ENCODE results near the gene TAF5L.

The TAF5L gene
- 31.3 to 49.5 (median 40.6) reads per million in 9 experiments for total RNA-seq

DNA sequence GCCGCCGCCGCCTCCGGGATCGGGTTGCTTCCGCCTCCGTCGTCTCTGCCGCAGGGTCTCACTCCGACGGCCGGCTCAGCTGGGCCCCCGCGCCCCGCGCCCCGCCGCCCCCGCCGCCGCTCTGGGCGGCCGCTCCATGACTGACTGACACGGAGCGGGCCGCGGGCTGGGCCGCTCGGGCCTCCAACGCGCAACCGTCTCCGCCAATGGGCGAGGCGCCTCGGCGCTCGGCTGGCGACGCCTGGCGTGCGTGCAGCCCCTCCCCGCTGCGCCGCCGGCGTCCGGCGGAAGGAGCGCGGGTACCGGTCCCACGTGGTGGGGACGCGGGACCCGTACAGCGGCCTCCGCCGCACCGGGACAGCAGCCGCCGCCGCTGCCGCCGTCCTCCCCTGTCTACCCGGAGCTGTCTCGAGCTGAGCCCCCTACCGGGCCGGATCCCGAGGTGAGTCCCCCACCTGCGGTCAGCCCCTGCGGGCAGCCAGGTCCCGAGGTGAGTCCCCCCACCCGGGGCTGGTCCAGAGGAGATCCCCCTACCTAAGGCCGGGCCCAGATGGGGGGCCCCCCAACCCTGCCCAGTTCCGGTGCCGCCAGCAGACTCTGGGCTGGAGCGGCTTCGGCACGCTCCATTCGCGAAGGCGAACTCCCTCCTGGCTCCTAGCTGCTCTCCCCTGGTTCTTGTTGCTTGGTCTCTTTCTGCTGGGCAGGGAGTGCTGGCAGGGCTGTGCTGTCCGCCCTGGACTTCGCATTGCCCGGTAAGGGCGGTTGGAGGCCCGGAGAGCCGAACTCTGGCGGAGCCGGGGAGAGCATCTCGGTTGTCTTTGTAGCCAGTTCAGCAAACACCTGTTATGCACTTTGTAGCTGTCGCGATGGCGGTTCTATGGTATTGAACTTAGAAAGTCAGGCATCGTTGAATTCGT, at the start of gene TAF5L, which contains the start of gene URB2:
Gene TAF5L (minus strand): TSS at position 208 of the 917 bp plus-strand sequence. CDS start 11,640 bp downstream, outside the sequence.
Gene URB2 (plus strand): TSS at position 333 of the 917 bp plus-strand sequence. CDS start 1,387 bp downstream, outside the sequence.
- peak; percentile 90 for ATAC-seq (replicated peaks)
- peak; percentile 74 to 82 (median 75) for DNase-seq
- Mint-ChIP-seq H3K4me1 (ENCODE audit: low read depth in 2 of 2) (peaks cover 39 to 45% of the 10 kb centered on the region in 2 donors), H3K36me3 (ENCODE audit: insufficient read depth) (peaks cover 10% of the 10 kb centered on the region), H3K27ac (peak within 1 kb of the TSS; percentile 96 to 98), H3K4me3 (peak within 1 kb of the TSS; percentile 99), H3K9me3 (no peaks in the 10 kb centered on the region), H3K27me3 (no peaks in the 10 kb centered on the region)

DNA sequence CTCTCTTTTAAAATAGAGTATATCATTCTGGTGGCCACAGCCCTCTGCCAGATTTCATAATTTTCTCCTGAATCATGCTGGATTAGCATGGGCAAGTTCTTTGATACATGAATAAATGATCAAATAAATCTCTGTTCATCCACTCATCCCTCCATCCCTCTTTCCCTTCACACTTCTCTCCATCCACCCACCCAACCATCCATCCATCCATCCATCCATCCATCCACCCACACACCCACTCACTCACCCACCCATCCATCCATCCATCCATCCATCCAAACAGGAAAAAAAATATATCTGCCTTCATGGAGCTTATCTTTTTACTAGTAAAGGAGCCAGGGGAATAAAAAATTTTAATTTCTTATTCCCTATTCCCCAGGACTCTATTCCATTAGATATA, 49.5 kb upstream of the TAF5L start:
- H3K9me3 Mint-ChIP-seq: no peaks in the 10 kb centered on the region
- DNase-seq (no peak), ATAC-seq (replicated peaks) (no peak)
- no peaks in the 10 kb centered on the region for H3K27me3 Mint-ChIP-seq
- no peak overlapping the region for H3K4me3 Mint-ChIP-seq
- no peaks in the 10 kb centered on the region for H3K36me3 Mint-ChIP-seq (ENCODE audit: insufficient read depth)
- H3K27ac Mint-ChIP-seq: no peak overlapping the region
- no peaks in the 10 kb centered on the region for H3K4me1 Mint-ChIP-seq (ENCODE audit: low read depth in 2 of 2)

DNA sequence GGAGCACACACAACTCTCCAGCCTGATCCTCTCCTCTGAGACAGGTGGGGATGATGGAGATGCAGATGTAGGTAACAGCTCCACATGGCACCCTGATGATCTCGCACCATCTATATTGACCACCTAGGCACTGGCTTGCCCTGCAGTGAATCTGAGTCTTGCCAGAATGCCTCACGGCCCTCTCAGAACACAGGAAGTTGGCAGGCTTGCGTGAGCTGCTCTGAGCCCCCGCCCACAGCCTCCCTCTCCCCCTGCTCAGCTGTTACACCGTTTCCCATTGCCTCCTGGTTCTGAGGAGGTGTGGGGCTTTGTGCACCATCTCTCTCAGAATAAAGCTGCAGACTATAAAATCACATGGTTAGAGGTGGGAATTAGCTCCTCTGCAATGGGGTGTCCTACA, 48.1 kb upstream of the TAF5L start:
- H3K4me3 Mint-ChIP-seq: no peak overlapping the region
- DNase-seq: no peak
- ATAC-seq (replicated peaks): no peak

DNA sequence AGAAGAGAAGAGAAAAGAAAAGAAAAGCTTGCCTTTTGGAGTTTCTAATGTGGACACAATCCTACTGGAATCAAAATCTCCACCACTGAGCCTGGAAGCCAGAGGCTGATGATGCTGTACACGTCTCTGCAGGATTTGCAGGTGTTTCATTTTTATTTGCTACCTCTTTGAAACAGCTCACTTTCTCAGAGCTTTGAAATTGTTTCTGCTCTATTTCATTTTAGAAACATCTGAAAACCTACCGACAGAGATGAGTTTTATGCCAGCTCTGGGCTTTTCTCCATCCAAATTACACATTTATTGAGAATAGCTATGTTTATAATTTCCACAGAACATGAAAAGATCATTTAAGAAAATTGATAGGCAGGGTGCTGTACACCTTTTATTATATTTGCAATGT, 46.3 kb upstream of the TAF5L start:
- DNase-seq (no peak), ATAC-seq (replicated peaks) (no peak)
- Mint-ChIP-seq H3K36me3 (ENCODE audit: insufficient read depth) (no peaks in the 10 kb centered on the region), H3K4me3 (no peak overlapping the region), H3K4me1 (ENCODE audit: low read depth in 2 of 2) (no peaks in the 10 kb centered on the region), H3K27me3 (no peaks in the 10 kb centered on the region), H3K9me3 (no peaks in the 10 kb centered on the region), H3K27ac (no peak overlapping the region)

More for the DNA sequence above, 48.1 kb upstream of the TAF5L start:
- no peak overlapping the region for H3K27ac Mint-ChIP-seq
- H3K9me3 Mint-ChIP-seq: no peaks in the 10 kb centered on the region
- no peaks in the 10 kb centered on the region for H3K4me1 Mint-ChIP-seq (ENCODE audit: low read depth in 2 of 2)
- H3K27me3 Mint-ChIP-seq: no peaks in the 10 kb centered on the region
- no peaks in the 10 kb centered on the region for H3K36me3 Mint-ChIP-seq (ENCODE audit: insufficient read depth)

DNA sequence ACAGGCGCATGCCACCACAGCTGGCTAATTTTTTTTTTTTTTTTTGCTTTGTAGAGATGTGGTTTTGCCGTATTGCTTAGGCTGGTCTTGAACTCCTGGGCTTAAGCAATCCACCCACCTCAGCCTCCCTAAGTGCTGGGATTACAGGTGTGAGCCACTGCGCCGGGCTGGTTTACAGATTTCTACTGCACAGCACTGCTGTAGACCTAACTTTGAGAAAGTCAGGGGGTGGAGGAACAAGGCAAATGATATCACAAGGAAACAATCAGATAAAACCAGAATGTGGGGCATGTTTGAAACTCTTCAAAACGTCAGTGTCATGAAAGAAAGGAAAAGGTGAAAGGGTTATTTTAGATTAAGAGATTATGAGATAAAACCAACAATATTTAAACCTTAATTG, 45.4 kb upstream of the TAF5L start:
- H3K9me3 Mint-ChIP-seq: no peaks in the 10 kb centered on the region
- DNase-seq: no peak
- no peaks in the 10 kb centered on the region for H3K36me3 Mint-ChIP-seq (ENCODE audit: insufficient read depth)
- H3K27ac Mint-ChIP-seq: no peak overlapping the region
- H3K4me3 Mint-ChIP-seq: no peak overlapping the region
- H3K4me1 Mint-ChIP-seq (ENCODE audit: low read depth in 2 of 2): no peaks in the 10 kb centered on the region
- ATAC-seq (replicated peaks): no peak
- no peaks in the 10 kb centered on the region for H3K27me3 Mint-ChIP-seq

DNA sequence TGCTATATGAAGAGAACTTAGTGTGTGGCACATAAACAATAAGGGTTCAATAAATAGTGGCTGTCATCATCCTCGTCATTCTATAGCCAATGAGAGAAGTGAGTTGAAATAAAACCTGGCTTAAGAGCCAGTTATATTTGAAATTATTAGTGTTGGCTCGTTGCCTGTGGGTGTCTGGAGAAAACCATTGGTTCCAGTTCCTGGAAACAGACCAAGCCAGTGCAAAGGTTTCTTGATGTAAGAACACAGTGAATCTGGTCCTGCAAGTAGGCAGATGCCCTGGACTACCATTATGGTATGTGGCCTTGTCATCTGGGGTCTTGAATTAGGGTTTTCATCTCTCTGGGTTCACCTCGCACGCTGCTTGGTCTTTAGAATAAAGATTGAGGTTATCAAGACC, 43.4 kb upstream of the TAF5L start:
- no peaks in the 10 kb centered on the region for H3K9me3 Mint-ChIP-seq
- no peaks in the 10 kb centered on the region for H3K27me3 Mint-ChIP-seq
- H3K36me3 Mint-ChIP-seq (ENCODE audit: insufficient read depth): no peaks in the 10 kb centered on the region
- H3K4me1 Mint-ChIP-seq (ENCODE audit: low read depth in 2 of 2): no peaks in the 10 kb centered on the region
- no peak overlapping the region for H3K27ac Mint-ChIP-seq
- H3K4me3 Mint-ChIP-seq: no peak overlapping the region
- no peak for ATAC-seq (replicated peaks)
- DNase-seq: no peak

DNA sequence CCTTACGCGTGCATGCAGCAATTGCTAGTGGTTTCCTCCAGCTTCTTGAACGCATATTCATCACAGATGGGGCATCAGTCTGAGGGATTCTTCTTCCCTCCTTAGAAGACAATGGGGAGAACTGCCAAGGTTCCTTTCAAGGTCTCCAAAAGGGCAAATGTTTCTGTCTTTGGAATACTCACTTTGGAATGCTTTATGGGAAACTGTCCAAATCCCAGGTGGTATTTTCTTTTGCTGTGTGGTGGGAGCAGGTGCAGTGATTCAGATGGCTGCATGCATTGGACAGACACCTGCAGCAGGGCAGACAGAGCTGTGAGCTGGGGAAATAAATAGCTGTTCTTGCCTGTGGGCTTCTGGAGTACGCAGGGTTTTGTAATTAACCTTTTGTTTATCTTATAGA, 40.7 kb upstream of the TAF5L start:
- Mint-ChIP-seq H3K27me3 (no peaks in the 10 kb centered on the region), H3K4me3 (no peak overlapping the region), H3K27ac (no peak overlapping the region), H3K36me3 (ENCODE audit: insufficient read depth) (no peaks in the 10 kb centered on the region), H3K4me1 (ENCODE audit: low read depth in 2 of 2) (peaks cover 0 to under 1% of the 10 kb centered on the region in 2 donors), H3K9me3 (no peaks in the 10 kb centered on the region)
- DNase-seq: no peak
- no peak for ATAC-seq (replicated peaks)

DNA sequence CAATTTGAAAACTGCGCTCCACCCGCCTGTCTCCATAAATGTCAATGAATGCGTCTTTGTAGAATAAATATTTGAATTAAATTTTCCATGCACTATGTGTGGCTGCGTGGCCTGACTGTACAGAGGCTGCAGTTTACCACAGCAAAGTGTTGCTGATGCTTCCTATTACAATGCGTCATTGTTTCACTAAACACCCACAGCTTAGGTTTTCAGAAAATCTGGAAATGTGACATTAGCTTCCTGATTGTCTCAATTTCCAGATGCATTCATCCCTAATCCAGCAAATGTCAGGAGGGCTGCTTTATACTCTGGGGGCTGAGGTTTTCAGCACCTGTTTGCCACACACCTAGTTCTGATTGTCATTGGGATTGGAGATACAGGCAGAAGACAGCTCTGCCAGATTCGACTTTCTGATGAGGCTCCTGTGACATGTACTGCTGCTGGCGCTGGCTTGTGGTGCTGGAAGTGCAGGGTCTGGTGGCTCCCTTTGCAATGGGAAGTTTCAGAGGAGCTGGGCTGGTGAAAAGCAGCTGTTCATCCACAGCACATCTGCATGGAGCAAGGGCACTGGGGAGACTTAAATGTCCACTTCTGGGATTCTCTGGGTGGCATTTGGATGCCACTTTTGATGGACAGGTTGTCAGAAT, 40.1 kb upstream of the TAF5L start:
- Mint-ChIP-seq H3K27ac (no peak overlapping the region), H3K36me3 (ENCODE audit: insufficient read depth) (no peaks in the 10 kb centered on the region), H3K27me3 (no peaks in the 10 kb centered on the region), H3K4me1 (ENCODE audit: low read depth in 2 of 2) (peaks cover 0 to 5% of the 10 kb centered on the region in 2 donors), H3K4me3 (no peak overlapping the region), H3K9me3 (no peaks in the 10 kb centered on the region)
- ATAC-seq (replicated peaks) (no peak), DNase-seq (no peak)

DNA sequence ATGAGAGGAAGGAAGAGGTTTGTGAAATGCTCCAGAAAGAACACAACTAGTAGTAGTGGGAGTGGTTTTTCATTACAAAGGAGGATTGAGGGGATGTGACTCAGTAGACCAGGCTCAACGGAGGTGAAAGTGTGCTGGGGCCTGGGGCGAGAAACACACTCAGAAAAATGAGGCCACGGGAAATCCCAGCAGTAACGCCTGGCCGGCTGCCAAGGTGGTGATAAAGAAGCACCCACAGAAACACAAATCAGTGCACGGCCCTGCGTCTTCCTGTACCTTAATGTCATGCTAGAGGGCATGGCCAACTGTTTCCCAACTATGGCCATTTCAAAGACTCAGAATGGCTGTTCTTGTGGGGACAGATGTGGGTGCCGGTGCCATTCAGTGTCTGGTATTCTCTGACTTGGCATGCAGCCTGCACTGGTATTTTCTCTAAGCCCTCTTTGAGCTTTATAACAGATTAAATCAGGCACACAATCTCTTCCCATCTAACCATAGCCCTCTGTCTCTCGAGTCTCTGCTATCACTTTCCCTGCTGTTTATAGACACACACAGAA, 38.3 kb upstream of the TAF5L start:
- H3K4me1 Mint-ChIP-seq (ENCODE audit: low read depth in 2 of 2): peaks cover 0 to 5% of the 10 kb centered on the region in 2 donors
- ATAC-seq (replicated peaks): peak; percentile 85
- H3K27ac Mint-ChIP-seq: no peak overlapping the region
- H3K9me3 Mint-ChIP-seq: no peaks in the 10 kb centered on the region
- peaks cover 5% of the 10 kb centered on the region for H3K36me3 Mint-ChIP-seq (ENCODE audit: insufficient read depth)
- H3K4me3 Mint-ChIP-seq: no peak overlapping the region
- peak; percentile 51 to 74 (median 68) for DNase-seq
- H3K27me3 Mint-ChIP-seq: no peaks in the 10 kb centered on the region

DNA sequence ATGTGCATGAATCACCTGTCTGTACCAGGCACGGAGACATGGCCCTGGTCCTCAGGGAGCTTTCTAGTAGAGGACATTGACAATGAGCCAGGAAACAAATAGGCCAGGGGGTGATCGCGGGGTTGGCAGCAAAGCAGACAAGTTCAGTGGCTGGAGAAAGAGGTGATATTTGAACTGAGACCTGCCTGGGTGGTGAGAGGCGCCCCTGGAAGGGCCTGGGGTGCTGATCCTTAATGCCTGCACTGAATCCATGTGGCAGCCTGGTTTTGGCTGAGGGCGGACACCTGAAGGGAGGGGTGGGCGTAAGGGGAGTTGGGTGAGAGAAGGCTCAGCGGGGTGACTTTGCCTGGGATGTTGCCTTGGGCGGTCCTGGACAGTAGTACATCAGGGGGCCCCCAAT, 36.0 kb upstream of the TAF5L start:
- no peak for ATAC-seq (replicated peaks)
- Mint-ChIP-seq H3K27ac (peak overlapping the region in 1 of 2 donors; percentile 15), H3K4me3 (no peak overlapping the region), H3K9me3 (no peaks in the 10 kb centered on the region), H3K27me3 (no peaks in the 10 kb centered on the region), H3K4me1 (ENCODE audit: low read depth in 2 of 2) (peaks cover 0 to 5% of the 10 kb centered on the region in 2 donors), H3K36me3 (ENCODE audit: insufficient read depth) (peaks cover 13% of the 10 kb centered on the region)
- no peak for DNase-seq

DNA sequence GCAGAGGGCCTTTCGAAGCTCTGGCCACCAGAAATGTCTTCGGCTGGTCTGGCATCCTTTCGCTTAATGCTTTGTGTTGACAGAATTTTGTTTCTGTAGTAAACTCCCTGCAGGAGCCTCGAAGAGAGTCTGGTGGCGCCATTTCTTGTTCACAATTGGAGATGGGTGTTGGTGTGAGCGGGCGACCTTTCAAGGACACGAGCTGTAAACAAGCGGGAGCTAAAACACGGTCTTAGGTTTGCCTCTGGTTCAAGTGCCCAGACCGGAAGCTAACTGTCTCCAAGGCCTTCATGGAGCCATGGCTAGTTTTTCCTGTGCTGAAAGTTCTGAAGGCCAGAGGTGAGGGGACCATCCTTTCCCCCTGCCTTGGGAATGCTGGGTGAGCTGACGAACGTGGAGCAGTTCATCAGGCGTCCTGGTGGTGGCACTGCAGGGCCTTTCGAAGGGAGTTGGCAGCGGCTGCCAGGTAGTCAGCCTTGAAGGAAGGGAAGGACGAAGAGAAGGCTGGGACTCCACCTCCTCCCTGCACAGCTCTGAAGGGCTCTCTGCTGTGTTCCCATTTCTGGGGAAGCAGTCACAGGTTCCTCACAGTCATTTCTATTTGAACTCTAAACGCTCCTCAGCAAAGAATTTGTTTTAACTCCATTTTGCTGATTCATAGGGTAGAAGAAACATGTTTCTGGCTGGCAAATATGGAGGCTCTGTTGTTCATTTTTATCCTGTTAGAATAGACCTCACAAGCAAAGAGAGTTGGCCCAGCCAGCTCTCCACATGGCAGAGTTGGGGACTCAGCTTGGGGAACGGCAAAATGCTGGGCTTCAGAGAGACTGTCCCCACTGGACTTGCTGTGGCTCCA, 35.3 kb upstream of the TAF5L start:
- peak; percentile 48 for ATAC-seq (replicated peaks)
- peaks cover 0 to 5% of the 10 kb centered on the region in 2 donors for H3K4me1 Mint-ChIP-seq (ENCODE audit: low read depth in 2 of 2)
- peak overlapping the region in 1 of 2 donors; percentile 15 for H3K27ac Mint-ChIP-seq
- H3K4me3 Mint-ChIP-seq: no peak overlapping the region
- H3K9me3 Mint-ChIP-seq: no peaks in the 10 kb centered on the region
- H3K36me3 Mint-ChIP-seq (ENCODE audit: insufficient read depth): peaks cover 13% of the 10 kb centered on the region
- H3K27me3 Mint-ChIP-seq: no peaks in the 10 kb centered on the region
- peak; percentile 54 to 60 (median 59) for DNase-seq

DNA sequence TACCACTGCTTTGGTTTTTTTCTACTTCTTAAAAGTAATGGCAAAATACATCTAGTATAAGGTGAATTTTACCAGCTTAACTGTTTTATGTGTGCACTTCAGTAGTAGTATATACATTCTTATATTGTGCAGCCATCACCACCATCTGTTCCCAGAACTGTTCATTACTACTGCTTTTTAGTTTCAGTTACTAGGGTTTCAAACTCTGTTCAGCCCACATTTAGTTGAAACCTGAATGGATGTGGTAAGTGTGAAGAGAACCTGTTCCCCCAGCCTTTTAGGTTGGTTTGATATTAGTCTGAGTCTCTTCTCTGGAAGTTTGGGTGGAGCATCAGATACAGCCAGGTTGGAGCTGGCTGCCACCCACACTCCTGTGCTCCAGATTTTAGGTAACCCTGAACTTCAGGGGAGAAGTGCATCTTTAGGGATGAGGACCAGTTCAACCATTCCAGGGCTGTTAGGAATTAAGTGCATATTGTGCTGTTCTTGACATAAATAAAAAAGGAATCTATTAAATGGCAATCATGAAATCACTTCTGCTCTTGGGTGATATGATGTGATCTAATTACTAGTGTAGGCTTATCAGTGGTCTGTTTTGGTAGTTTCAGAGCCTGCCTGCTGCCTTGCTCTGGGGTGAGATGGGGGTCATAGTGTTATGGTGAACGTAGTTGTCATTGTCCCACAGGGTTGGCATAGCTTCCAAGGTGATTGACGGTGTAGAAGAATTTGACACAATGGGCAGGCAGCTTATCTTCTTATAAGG, 32.3 kb upstream of the TAF5L start:
- peaks cover 0 to 5% of the 10 kb centered on the region in 2 donors for H3K4me1 Mint-ChIP-seq (ENCODE audit: low read depth in 2 of 2)
- ATAC-seq (replicated peaks) (no peak), DNase-seq (no peak)
- H3K9me3 Mint-ChIP-seq: no peaks in the 10 kb centered on the region
- H3K27me3 Mint-ChIP-seq: no peaks in the 10 kb centered on the region
- H3K36me3 Mint-ChIP-seq (ENCODE audit: insufficient read depth): peaks cover 29% of the 10 kb centered on the region
- no peak overlapping the region for H3K27ac Mint-ChIP-seq
- H3K4me3 Mint-ChIP-seq: no peak overlapping the region
